ENCODE measurements around the gene SPAG9.

The SPAG9 gene

DNA sequence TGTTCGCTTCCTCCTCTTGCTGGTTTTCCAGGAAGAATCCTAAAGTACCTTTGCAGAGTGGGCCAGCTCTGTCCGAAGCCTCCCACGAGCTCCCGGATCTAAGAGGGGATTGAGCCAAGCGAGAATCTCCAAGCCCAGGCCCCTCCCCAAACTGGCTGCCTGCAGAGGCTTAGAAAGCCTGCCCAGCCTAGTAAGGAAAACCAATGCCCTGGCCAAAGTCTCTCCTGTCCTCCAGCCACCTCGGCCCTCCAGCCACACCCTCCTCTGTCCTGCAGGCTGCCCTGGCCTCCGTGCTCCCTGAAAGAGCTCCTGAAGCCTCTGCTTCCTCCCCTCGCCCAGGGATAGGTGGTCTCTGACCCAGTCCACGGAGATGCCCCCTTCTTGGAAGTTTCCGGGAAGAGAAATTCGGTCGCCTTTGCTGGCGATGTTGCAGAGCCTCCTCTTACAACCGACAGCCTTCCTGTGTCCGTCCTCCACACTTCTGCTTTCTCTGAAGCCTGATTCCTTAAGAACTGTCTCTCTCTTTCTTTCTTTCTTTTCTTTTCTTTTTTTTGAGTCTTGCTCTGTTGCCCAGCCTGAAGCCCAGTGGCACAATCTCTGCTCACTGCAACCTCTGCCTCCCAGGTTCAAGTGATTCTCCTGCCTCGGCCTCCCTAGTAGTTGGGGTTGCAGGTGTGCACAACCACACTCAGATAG, 199.6 kb downstream of the SPAG9 start:
- TF ChIP-seq, protein P1, sequence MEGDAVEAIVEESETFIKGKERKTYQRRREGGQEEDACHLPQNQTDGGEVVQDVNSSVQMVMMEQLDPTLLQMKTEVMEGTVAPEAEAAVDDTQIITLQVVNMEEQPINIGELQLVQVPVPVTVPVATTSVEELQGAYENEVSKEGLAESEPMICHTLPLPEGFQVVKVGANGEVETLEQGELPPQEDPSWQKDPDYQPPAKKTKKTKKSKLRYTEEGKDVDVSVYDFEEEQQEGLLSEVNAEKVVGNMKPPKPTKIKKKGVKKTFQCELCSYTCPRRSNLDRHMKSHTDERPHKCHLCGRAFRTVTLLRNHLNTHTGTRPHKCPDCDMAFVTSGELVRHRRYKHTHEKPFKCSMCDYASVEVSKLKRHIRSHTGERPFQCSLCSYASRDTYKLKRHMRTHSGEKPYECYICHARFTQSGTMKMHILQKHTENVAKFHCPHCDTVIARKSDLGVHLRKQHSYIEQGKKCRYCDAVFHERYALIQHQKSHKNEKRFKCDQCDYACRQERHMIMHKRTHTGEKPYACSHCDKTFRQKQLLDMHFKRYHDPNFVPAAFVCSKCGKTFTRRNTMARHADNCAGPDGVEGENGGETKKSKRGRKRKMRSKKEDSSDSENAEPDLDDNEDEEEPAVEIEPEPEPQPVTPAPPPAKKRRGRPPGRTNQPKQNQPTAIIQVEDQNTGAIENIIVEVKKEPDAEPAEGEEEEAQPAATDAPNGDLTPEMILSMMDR (IDR thresholded peaks at IDR 0.05; ENCODE audit: borderline replicate concordance, insufficient read depth, low read depth, low read length): no peak
- no peak overlapping the region for H3K4me3 ChIP-seq (ENCODE audit: low read depth, low read length)

- TF ChIP-seq, protein P1 (IDR thresholded peaks at IDR 0.05; ENCODE audit: borderline replicate concordance, insufficient read depth, low read depth, low read length): no peak
- H3K4me3 ChIP-seq (ENCODE audit: low read depth, low read length): no peak overlapping the region
Measured at GRCh38 chr17:50920041-50920410, 200.6 kb downstream of the SPAG9 start.

DNA sequence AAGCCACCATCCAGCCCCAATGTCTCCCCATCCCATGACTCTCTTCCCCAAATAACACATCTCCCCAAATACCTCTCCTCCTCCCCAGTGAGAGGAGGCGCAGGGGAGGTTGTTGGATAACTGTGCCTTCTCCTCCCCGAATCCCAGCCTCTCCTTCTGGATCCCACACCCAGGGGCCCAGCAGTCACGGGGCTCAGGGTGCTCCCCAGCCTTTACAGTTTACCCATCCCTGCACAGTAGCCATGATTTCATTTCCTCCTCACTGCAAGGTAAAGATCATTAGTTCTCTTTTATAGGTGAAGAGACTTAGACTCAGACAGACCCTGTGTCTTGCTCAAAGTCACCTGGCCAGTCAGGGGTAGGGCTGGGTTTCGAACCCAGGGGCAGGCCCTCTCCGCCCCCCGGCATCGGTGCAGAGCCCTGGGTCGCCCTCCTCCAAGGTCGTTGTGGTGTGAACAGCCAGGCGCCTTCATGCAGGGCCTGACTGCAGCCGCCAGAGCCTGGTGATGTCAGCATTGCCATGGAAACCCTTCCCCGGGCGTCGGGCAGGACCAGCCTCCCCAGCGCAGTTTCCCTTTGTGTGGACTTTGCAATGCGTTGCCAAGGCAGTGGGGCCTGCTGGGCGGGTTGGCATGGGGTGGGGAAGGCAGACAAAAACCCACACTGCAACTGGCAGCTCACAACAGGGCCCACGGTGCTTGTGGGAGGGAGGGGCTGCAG, 201.2 kb downstream of the SPAG9 start:
- no peak overlapping the region for H3K4me3 ChIP-seq (ENCODE audit: low read depth, low read length)
- TF ChIP-seq, protein P1 (IDR thresholded peaks at IDR 0.05; ENCODE audit: borderline replicate concordance, insufficient read depth, low read depth, low read length): no peak

DNA sequence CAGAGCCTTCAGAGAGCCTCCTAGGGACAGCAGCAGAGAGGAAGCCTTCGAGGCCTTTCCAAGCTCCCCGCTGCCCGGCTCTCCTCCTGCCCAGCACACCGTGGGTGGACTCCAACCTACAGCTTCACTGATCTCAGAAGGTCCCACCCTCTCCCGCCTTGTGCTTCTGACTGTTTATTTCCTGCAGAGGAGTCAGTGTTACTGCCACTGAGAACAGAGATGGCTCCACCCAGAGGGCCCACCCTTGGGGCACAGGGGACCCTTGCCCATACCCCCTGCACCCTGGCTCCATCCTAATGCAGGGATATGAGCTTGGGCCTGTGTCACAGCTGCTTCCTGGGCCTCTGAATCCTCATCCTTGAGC, 201.8 kb downstream of the SPAG9 start:
- H3K4me3 ChIP-seq (ENCODE audit: low read depth, low read length): no peak overlapping the region
- TF ChIP-seq, protein P1 (IDR thresholded peaks at IDR 0.05; ENCODE audit: borderline replicate concordance, insufficient read depth, low read depth, low read length): no peak

DNA sequence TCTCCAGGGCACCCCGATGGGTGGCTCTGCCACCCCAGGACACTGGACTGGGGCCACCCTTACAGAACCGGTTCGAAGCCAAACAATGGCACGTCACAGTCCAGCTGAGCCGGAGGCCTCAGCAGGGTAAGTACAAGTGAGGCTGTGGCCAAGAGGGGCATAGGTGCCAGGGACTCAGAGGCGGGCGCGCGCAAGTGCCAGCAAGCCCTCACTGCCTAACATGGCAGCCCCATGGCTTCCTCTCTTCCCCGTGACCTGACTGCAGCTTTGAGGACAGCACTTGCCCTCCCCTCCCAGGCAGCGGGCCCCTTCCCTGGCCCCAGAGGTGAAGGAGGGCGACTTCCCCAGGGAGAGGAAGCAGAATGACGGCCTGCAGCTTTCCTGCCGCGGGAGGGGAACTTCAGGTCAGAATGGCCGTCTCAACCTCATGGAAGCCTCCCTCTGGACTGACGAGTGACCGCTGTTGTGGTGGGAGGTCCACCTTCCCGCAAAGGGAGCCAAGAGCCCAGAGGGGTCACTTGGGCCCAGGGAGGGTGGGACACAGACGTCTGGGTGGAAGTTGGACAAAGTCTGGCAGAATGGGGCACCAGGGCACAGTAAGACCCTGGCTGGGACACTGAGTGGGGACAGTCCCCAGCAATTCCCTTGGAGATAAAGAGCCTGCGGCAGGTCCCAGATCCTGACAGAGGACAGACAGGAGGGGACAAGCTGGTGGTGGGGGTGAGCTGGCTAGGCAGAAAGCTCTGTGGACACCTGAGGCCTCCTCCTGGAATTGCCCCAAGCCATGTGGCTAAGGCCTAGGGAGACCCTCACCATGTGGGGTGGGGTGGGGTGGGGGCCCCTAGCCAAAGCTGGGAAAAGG, 202.4 kb downstream of the SPAG9 start:
- H3K4me3 ChIP-seq (ENCODE audit: low read depth, low read length): no peak overlapping the region
- TF ChIP-seq, protein P1 (IDR thresholded peaks at IDR 0.05; ENCODE audit: borderline replicate concordance, insufficient read depth, low read depth, low read length): no peak

- H3K4me3 ChIP-seq (ENCODE audit: low read depth, low read length): no peak overlapping the region
- TF ChIP-seq, protein P1 (IDR thresholded peaks at IDR 0.05; ENCODE audit: borderline replicate concordance, insufficient read depth, low read depth, low read length): no peak
Measured at GRCh38 chr17:50917418-50917743, 203.3 kb downstream of the SPAG9 start.

Measured in GM12875 (cell line).